COLO829 (cell line): Measurements from ENCODE around the gene POLR1A.
A peak's percentile ranks its signal among the peaks of the same experiment; 100 is the strongest.

Experiments
- DNase-seq: peaks from one replicate; pipeline ENCODE4 v3.0.0; 2012; ENCODE audit warnings: low spot score

POLR1A gene

DNA sequence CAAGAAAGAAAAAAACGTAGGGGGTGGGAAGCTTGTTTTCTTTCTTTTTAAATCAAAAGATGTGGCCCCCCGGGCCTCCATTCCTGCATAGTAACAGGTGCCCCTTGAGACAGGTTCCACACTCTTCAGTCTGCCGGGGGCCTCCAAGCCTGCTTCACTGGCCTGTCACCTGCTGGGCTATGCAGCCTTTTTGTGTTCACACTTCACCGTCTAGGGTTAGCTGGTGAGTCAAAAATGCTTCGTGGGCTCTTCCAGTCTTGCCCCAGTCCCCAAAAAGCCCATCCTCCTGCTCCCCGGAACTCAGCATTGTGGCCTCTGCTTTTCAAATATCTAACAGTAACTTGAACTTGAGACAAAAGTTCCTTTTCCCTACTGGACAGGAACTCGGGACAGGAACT lies 67.9 kb downstream of the POLR1A start:
- DNase-seq, result no peak

DNA sequence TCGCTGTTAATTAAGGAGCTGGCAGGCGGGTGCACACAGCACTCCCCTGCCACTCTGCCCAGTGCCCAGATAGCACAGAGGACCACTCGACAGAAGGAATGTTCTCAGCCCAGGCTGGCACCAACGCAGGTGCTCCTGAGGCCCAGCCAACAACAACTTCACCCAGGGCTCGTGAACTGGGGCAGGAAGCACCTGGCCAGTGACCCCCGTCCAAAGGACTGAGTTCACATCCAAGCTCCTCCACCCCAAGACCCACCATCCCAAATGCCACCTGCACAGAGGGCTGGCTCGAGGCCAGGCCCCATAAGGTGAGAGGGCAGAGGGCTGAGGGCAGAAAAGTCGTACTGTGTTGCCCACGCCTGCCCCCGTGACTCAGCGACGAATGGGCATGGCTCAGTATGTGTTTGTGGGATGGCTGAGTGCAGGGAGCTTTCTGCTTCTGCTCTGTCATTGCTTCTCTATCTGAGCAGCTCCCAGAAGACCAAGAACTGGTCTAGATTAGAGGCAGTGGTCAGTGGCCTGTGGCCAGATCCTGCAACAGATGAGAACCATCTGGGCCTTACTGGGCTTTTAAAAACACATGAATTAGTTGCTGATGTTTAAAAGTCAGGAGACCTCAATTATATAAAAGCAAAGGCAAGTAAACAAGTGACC lies 68.4 kb downstream of the POLR1A start:
- peak; percentile 7 for DNase-seq

DNA sequence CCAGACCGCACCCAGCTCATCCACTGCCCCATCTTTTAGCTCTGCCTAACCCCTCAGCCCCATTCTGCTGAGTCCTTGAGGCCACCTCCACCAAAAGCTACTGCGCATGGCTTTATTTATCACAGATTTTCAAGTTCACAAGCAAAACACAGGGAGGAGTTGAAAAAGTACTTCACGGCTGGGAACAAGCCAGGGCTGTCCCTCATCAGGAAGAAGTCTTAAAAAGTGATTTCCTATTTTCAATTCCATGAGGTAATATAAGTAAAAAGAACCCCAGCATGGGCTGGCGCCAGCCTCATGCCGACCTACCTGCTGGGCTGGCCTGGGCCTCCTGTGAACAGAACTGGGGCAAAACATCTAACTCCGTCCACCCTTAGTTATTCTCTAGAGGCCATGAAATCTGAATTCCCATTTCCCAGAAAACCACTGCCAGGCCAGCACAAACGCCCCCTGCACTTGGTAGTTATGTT lies 69.0 kb downstream of the POLR1A start:
- no peak for DNase-seq

DNA sequence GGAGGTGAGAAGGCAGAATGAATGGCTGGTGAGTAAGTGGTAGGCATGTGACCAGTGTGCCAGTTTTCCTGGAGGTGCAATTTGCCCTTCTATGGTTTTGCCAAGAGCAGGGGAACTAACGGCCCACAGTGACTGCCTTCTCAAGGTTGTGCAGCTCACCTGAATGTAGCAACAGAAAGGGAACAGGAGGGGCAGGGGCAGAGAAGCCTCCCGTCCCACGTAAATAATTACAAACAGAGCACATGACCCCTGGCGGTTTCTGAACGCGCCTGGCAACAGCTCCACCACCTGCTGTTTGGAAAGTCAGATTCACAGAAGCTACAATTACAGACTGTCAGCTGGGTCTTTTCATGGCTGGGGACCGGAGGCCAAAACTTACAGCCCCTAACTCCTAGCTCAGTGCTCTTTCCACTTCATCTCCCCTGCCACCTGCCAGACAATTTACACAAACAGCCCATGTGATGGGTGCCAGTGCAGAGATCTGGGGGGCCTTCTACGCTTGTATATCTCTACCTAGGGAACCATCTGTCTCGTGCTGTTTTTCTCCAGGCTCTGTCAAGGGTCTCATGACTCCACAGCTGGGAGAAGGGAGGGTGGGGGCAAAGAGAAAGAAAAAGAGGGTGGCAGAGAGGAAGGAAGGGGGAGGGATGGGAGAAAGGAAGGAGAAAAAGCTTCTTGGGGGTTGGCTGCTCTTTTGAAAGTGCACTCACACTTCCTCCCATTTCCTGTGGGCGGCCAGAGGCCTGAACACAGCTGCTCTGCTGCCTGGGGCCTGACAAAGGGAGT lies 69.6 kb downstream of the POLR1A start:
- peak; percentile 81 for DNase-seq

DNA sequence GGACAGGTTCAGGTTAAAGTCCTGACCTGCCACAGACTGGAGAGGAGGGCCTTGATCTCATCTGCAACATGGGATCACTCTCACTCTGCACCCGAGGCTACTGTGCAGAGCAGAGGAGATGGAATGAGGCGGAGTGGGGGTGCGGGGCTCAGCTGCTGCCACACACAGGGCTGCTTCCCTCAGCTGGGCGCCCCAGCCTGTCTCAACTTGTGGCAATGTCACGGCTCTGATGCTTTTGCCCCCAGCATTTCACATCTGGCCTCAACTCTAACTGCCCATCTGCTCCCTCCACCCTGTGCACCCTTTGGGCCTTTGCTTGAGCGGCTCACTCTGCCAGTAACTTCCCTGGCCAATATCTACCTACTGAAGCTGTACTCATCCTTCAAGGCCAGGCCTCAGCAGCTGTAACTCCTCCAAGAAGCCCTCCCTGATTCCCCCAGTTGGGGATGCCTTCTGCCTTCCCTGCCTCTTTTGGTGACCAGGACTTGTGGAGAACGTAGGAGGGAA lies 70.3 kb downstream of the POLR1A start:
- no peak for DNase-seq

DNA sequence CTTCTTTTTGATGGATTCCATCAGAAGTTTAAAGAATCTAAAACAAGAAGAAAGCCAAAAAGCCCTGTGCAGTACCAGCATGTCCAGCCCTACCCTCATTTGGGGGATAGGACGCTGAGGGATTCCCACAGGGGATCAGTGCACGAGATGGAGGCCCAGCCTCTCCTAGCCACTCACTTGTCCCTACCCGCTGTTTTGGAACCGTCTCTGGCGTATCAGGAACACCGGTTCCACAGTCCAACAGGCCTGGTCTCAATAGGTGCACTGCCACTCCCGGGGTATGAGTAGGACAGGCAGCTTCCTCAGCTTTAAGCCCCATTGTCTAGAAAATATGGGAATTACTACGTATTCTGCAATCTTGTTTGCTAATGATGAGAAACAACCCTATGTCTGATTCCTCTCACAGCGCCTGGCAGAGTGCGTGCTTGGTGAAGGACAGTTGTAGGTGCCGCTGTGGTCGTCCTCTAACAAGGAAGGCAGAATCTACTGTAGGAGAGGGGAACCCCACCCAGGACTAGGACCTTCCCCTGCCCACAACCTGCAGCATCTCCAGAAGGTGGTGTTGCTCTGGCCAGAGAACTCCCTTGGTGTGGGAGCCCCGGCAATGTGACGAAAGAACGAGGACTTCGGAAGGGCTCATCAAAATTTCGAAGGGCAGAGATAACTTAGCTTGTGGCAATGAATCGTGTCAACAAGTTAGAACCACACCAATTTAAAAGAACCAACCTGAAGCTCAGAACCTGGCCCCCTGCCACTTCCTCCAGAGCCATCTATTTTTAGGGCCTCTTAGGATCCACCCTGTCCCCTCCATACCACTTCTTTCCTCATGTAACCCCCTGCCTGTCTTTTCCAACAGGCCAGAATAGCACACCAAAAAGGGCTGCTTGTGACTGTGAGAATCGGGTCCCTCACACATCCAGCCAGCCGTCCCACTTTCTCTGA lies 71.7 kb downstream of the POLR1A start:
- DNase-seq, result no peak

DNA sequence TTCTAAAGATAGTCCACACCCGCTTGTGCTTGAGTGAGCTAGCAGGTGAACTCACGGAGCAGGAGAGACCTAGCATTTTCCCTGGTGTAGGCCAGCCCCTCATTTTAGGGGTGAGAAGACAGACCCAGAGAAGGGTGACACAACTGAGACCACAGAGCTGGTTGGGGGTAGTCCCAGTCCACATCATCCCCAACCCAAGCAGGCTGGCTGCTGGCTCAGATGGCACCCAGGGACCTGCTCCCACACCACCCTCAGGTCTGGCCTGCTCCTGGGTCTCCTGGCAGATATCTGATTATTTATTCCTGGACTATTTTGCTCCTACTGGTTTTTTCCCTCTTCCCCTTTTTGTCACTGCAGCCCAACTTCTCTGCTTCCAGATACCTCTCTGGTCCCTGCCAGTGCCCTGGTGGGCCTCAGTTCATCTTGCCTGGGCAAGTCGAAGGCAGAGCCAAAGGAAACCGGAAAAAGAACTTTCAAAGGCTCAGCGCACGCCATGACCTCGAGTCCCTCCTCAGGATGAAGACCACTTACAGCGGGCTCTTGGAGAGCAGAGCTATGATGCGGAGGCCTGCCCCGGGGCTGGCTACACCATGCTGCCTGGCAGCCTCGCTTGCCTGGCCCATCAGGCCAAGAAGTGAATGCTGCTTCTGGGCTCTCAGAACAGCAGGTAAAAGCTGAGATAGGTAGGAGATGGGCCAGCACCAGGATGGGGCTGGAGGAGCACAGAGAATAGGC lies 72.7 kb downstream of the POLR1A start:
- no peak for DNase-seq

DNA sequence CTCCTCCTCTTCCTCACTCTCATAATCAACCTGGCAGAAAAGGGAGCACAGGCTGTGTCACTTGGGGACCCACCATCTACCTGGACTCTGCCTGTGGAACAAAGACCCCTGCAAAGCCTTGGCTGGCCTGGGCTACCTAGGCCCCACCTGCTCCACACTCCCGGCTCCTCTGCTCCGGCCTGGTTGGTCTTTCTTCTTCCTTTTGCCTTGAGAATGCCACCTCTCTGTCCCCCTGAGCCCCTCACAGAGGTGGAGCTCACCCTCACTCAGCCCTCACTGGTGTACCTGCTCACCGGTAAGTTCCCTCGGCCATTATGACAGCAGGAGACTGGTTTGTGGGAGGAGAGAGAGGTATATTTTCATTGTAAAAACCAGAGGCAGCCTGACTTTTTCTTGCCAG lies 74.1 kb downstream of the POLR1A start:
- no peak for DNase-seq

DNA sequence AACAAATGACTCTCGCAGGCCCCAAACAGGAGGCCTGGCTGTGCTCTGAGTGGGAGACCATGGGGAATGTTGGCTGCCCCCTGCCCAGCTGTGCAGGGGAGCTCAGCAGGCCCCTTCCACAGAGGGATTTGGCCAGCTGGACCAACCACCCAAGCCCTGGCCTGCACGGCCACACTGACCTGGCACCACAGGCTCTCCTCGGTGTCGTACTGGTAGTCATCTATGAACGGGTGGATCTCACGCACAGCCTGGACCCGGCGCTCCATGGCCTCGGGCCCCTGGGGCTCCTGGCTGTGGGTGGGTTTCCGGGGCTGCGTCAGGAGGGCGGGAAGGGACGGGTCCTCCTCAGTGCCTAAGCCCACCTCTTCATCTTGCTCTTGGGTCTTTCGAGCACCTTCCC lies 74.5 kb downstream of the POLR1A start:
- no peak for DNase-seq

DNA sequence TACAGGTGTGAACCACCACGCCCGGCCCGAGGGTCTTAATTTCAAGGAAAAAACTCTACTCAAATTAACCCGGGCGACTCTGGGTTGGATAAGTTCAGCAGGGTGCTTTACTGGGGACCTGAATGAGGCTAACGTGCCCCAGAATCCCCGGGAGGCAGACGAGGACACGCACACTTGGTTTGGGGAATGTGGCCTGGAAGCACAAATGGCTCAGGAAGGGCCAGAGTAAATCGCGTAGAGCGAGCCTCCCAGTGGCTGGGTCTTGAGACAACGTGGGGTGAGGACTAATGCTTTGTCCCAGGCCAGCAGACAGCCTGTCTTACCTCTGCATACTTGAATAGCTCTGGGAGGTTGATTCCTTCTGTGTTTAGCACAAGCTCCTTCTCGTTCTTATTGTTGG lies 75.8 kb downstream of the POLR1A start:
- no peak for DNase-seq

DNA sequence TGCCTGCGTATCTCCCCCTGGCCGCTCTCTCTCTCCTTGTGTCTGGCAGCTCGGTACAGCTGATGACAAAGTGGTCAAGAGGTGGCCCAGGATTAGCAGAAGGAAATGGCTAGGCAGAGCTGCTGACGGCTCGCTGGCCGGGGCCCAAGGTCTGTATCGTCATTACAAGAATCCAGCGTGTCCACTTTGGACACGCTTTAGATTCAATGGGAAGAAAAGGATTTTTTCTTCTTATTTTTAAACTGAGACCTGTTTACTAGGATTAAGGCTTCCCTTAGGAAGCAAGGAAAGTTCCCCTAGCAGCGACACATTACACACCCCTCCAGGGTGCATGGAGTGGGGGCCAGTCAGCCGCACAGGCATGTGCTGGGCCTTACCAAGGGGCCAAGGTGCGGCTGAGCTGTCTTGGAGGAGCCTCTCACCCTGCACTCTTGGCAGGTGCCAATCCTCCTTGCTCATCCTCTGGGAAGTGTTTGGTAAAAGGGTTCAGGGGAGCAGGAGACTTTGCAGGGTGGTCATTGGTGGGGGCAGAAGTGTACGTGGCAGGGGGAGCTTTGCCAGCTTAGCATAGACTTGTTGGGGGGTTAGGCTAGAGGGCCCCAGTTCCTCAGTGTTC lies 76.8 kb downstream of the POLR1A start:
- DNase-seq, result no peak

DNA sequence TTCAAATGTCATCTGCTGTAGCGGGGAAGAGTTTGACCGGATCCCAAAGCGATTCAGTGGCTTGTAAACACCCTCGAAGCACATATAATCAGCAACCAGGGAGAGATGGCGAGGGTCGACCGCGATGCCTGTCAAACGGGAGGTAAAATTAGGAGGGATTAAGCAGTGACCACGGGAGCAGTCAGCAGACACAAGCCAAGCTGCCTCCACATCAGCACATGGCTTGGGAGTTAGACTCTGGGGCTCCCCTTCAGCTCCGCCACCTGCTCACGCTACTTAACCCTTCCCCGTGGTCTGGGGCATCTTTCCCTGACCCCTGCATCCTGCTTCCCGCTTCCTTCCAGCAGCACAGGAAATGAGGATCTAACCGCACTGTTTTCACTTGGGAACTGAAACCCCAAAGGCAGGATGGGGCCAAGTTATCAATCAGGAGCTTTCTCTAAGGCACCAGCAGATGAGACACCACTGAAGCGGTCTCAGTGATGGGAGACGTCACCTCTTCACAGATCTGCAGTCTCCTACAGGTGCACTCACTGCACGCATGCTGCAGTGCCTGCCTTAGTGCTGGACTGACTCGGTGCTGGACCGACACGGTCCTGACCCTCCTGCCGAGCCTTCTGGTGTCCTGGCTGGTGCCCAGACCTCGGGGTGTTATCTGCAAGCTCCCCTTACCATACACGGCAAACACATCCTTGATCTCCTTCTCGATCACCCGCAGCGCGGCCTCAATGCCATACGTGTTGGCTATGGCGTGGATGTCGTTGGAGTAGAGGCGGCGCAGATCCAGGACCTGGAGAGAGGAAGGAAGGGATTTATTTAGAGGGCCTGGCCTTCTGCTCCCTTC lies 77.5 kb downstream of the POLR1A start:
- no peak for DNase-seq

DNA sequence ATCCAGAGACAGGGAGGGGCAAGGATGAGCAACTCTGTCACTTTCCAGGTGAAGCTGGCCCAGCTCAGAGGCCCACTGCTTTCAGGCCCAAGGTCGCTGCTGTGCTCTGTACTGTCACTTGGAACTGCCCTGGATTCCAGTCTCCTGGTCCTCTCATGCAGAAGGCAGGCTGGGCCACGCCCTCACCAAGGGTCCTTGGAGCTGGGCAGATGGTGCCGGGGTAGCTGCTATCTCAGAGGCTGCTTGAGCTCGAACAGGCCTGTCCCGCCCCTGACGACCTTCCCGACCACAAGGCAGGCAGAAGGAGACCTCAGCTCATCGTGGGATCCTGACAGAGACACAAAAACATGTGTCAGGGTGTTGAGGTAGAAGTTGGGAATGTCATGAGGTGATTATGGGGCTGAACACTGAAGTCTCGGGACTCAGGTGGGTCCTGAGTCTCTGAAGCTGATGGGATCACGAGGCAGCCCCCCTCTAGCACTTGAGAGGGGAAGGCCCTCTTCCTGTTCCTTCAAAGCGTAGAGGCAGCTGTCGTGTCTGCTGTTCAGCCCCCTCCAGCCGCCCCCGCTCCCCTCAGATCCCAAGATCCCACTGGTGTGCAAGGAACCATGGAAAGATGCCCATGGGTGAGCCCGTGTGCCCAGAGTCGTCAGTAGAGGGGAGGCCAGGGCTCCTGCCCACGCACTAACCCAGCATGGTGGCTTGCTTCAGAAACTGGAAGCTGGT lies 78.3 kb downstream of the POLR1A start:
- DNase-seq, result no peak

DNA sequence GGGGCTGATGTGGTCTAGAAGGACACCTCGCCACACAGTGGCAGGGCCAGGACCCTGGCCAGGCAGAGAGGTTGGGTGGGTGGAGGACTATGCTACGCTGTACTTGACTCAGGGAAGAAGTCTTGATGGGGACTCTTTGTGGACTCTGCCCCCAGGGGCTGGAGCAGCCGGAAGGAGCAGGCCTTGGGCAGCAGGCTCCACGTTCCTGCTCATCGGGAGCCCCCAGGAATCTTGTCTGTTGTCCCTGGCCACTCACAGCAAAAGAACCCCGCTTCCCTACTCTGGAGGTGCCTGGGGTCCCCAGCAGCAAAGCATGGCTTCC lies 79.0 kb downstream of the POLR1A start:
- no peak for DNase-seq

DNA sequence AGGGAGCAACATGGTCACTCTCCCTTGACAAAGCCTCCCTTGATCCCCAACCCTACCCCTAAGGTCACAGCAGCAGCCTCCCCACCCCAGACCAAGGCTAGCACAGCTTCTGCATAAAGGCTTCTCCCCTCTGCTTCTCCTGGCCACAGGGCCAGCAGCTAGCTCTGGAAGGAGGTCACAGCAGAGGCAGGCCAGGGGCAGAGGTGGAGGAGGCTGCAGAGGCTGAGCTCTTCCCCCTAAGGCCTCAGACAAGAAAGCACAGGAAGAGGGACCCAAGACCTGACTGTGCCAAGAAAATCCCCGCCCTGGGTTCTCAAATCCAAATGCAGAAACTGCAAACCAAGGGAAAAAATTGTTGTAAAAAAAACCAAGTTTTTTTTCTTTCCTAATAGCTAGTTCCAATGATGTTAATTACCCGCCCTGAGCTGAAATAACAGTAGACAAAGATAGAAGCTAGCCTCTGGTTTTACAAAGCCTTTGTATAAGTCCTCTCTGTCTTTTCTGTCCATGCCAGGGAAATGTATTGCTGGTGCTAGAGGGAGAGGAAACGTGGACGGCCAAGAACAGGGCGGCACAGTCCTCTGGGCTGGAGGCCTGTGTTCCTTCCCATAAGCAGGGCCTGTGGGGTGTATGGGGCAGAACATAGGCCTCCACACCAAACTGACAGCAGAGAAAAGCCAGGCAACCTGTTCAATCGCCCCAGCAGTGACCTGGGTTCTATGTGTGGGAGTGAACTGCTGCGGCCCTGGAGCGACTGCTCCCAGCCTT lies 79.5 kb downstream of the POLR1A start:
- DNase-seq, result no peak

DNA sequence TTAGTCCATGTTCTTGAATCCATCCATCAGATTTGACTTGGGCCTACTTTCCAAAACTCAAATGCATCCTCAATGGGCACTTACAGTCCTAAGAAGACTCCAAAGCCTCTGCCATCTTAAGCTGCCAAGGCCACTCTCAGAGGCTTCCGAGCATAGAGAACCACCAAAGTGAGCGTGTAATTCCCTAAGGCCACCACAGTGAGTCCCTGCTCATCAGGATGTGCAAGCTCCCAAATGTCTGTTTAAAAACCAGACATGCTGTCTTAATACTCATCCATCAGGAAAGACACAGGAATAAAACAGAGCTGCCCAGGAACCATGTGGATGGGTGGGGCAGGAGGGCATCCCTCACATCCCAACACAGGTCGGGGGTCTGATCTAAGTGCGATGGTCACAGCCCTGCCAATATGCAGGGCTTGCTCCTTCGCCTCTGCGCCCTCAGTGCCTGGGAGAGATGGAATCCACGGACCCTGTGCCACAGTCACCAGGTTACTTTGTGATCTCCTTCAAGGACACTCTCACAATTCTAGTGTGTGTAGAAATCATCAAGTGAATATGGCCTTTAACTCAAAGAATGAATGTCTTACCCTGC lies 80.4 kb downstream of the POLR1A start:
- DNase-seq, result no peak

DNA sequence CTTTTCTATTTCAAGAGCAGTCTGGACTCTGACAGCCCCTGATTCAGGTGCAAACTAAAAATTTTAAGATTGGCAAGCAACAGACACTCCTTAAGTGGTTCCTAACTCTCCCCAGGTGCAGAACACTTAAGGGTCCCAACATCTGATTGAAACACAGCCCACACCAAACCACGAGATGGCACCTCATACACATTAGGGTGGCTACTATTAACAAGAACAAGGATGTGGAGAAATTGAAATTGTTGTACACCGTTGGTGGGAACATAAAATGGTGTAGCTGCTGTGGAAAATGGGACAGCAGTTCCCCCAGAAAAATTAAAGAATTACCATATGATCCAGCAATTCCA lies 82.3 kb downstream of the POLR1A start:
- no peak for DNase-seq

DNA sequence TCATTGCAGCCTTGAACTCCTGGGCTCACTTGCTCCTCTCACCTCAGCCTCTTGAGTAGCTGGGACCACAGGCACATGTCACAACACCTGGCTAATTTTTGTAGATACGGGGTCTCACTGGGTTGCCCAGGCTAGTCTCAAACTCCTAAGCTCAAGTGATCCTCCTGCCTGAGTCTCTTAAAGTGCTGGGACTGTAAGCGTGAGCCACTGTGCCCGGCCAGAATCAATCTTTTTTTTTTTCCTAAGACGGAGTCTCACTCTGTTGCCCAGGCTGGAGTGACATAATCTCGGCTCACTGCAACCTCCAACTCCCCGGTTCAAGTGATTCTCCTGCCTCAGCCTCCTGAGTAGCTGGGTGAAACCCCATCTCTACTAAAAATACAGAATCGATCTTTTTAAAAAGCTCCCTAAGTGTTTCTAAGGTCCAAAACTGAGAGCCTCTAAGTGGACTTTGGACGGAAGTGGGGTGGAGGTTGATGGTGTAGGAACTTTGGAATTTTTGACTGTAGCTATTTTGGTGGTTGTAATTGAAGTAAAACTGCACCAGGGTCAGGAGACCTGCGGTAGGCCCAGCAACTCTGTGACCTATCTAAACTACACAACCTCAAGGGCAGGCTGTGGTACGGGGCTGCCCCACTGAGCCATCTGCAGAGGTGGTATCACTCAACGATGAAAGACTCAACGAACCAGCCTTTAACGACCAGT lies 82.9 kb downstream of the POLR1A start:
- DNase-seq, result no peak
